T-helper 1 cell treated with Interleukin-12 subunit alpha and Interleukin-12 subunit beta and Interleukin-4 antibody, amounts not matched to agents 30 μg/mL and 1 μg/mL, for 36 hours (primary cell): Measurements from ENCODE around the gene LRRC36.

ENCODE experiments used
- H3K27ac Mint-ChIP-seq: one replicate; pipeline ENCODE4 v1.8.0; 2021; ENCODE audit warnings: mild to moderate bottlenecking, mixed read lengths
- H3K27me3 Mint-ChIP-seq: one replicate; pipeline ENCODE4 v1.8.0; 2021; ENCODE audit warnings: low read depth, mixed read lengths
- H3K36me3 Mint-ChIP-seq: one replicate; pipeline ENCODE4 v1.8.0; 2021; ENCODE audit warnings: low read depth, mixed read lengths
- H3K4me1 Mint-ChIP-seq: one replicate; pipeline ENCODE4 v1.8.0; 2021; ENCODE audit warnings: low read depth, mixed read lengths
- H3K4me3 Mint-ChIP-seq: one replicate; pipeline ENCODE4 v1.8.0; 2021; ENCODE audit warnings: mild to moderate bottlenecking, moderate library complexity, mixed read lengths
- H3K9me3 Mint-ChIP-seq: one replicate; pipeline ENCODE4 v1.8.0; 2021; ENCODE audit warnings: mixed read lengths

Gene LRRC36

GRCh38 chr16:67305216-67306071, 21.2 kb upstream of the LRRC36 start:
- Mint-ChIP-seq H3K27ac (no peak overlapping the region), H3K27me3 (no peaks in the 10 kb centered on the region)

GRCh38 chr16:67310561-67310960, 16.1 kb upstream of the LRRC36 start:
- peaks cover 32% of the 10 kb centered on the region for H3K4me1 Mint-ChIP-seq
- H3K9me3 Mint-ChIP-seq: no peaks in the 10 kb centered on the region
- H3K27ac Mint-ChIP-seq: peak overlapping the region; percentile 90
- H3K27me3 Mint-ChIP-seq: no peaks in the 10 kb centered on the region
- no peak overlapping the region for H3K4me3 Mint-ChIP-seq
- H3K36me3 Mint-ChIP-seq: no peaks in the 10 kb centered on the region

More at GRCh38 chr16:67305216-67306071, 21.2 kb upstream of the LRRC36 start:
- Mint-ChIP-seq H3K4me1 (peaks cover 7% of the 10 kb centered on the region), H3K36me3 (no peaks in the 10 kb centered on the region), H3K4me3 (no peak overlapping the region), H3K9me3 (no peaks in the 10 kb centered on the region)

- H3K4me1 Mint-ChIP-seq: peaks cover 32% of the 10 kb centered on the region
- H3K9me3 Mint-ChIP-seq: no peaks in the 10 kb centered on the region
- no peaks in the 10 kb centered on the region for H3K27me3 Mint-ChIP-seq
- H3K36me3 Mint-ChIP-seq: no peaks in the 10 kb centered on the region
- peak overlapping the region; percentile 90 for H3K27ac Mint-ChIP-seq
- peak overlapping the region; percentile 6 for H3K4me3 Mint-ChIP-seq
Measured at GRCh38 chr16:67311607-67312488, 14.8 kb upstream of the LRRC36 start.

- no peaks in the 10 kb centered on the region for H3K36me3 Mint-ChIP-seq
- peak overlapping the region; percentile 90 for H3K27ac Mint-ChIP-seq
- peak overlapping the region; percentile 35 for H3K4me3 Mint-ChIP-seq
- H3K27me3 Mint-ChIP-seq: no peaks in the 10 kb centered on the region
- peaks cover 32% of the 10 kb centered on the region for H3K4me1 Mint-ChIP-seq
- no peaks in the 10 kb centered on the region for H3K9me3 Mint-ChIP-seq
Measured at GRCh38 chr16:67312719-67313118, 13.9 kb upstream of the LRRC36 start.

GRCh38 chr16:67317853-67318252, 8.8 kb upstream of the LRRC36 start:
- peaks cover 27% of the 10 kb centered on the region for H3K27me3 Mint-ChIP-seq
- no peak overlapping the region for H3K4me3 Mint-ChIP-seq
- H3K4me1 Mint-ChIP-seq: peaks cover 4% of the 10 kb centered on the region
- no peak overlapping the region for H3K27ac Mint-ChIP-seq
- no peaks in the 10 kb centered on the region for H3K36me3 Mint-ChIP-seq
- H3K9me3 Mint-ChIP-seq: no peaks in the 10 kb centered on the region

- no peak overlapping the region for H3K27ac Mint-ChIP-seq
- no peaks in the 10 kb centered on the region for H3K9me3 Mint-ChIP-seq
- H3K36me3 Mint-ChIP-seq: no peaks in the 10 kb centered on the region
- peak overlapping the region; percentile 88 for H3K4me3 Mint-ChIP-seq
- H3K4me1 Mint-ChIP-seq: peaks cover 7% of the 10 kb centered on the region
- peaks cover 60% of the 10 kb centered on the region for H3K27me3 Mint-ChIP-seq
Measured at GRCh38 chr16:67326115-67326471, 522 bp upstream of the LRRC36 start.

- peaks cover 7% of the 10 kb centered on the region for H3K4me1 Mint-ChIP-seq
- H3K27me3 Mint-ChIP-seq: peaks cover 48% of the 10 kb centered on the region
- no peak overlapping the region for H3K27ac Mint-ChIP-seq
- H3K9me3 Mint-ChIP-seq: no peaks in the 10 kb centered on the region
- no peak overlapping the region for H3K4me3 Mint-ChIP-seq
- H3K36me3 Mint-ChIP-seq: no peaks in the 10 kb centered on the region
Measured at GRCh38 chr16:67327743-67328142, 1.1 kb downstream of the LRRC36 start.

GRCh38 chr16:67329901-67330300, 3.3 kb downstream of the LRRC36 start:
- Mint-ChIP-seq H3K27me3 (peaks cover 29% of the 10 kb centered on the region), H3K36me3 (no peaks in the 10 kb centered on the region), H3K4me3 (no peak overlapping the region), H3K27ac (no peak overlapping the region), H3K4me1 (peaks cover 7% of the 10 kb centered on the region), H3K9me3 (no peaks in the 10 kb centered on the region)

GRCh38 chr16:67333315-67333714, 6.7 kb downstream of the LRRC36 start:
- Mint-ChIP-seq H3K36me3 (no peaks in the 10 kb centered on the region), H3K4me1 (no peaks in the 10 kb centered on the region), H3K9me3 (no peaks in the 10 kb centered on the region), H3K27ac (no peak overlapping the region), H3K27me3 (peaks cover 4% of the 10 kb centered on the region), H3K4me3 (no peak overlapping the region)

GRCh38 chr16:67336116-67336515, 9.5 kb downstream of the LRRC36 start:
- Mint-ChIP-seq H3K4me3 (no peak overlapping the region), H3K27ac (no peak overlapping the region), H3K36me3 (no peaks in the 10 kb centered on the region), H3K9me3 (no peaks in the 10 kb centered on the region), H3K27me3 (peaks cover 4% of the 10 kb centered on the region), H3K4me1 (no peaks in the 10 kb centered on the region)

- Mint-ChIP-seq H3K4me1 (no peaks in the 10 kb centered on the region), H3K9me3 (no peaks in the 10 kb centered on the region), H3K4me3 (no peak overlapping the region), H3K27me3 (peaks cover 4% of the 10 kb centered on the region), H3K27ac (no peak overlapping the region), H3K36me3 (no peaks in the 10 kb centered on the region)
Measured at GRCh38 chr16:67336648-67337047, 10.0 kb downstream of the LRRC36 start.

- Mint-ChIP-seq H3K4me1 (no peaks in the 10 kb centered on the region), H3K36me3 (no peaks in the 10 kb centered on the region), H3K27me3 (peaks cover 4% of the 10 kb centered on the region), H3K9me3 (no peaks in the 10 kb centered on the region), H3K27ac (no peak overlapping the region), H3K4me3 (no peak overlapping the region)
Measured at GRCh38 chr16:67339453-67339852, 12.8 kb downstream of the LRRC36 start.

- no peaks in the 10 kb centered on the region for H3K4me1 Mint-ChIP-seq
- no peak overlapping the region for H3K27ac Mint-ChIP-seq
- peaks cover 4% of the 10 kb centered on the region for H3K27me3 Mint-ChIP-seq
- no peaks in the 10 kb centered on the region for H3K36me3 Mint-ChIP-seq
- H3K4me3 Mint-ChIP-seq: no peak overlapping the region
- no peaks in the 10 kb centered on the region for H3K9me3 Mint-ChIP-seq
Measured at GRCh38 chr16:67341250-67341649, 14.6 kb downstream of the LRRC36 start.

- H3K27me3 Mint-ChIP-seq: peaks cover 7% of the 10 kb centered on the region
- H3K4me1 Mint-ChIP-seq: no peaks in the 10 kb centered on the region
- no peak overlapping the region for H3K4me3 Mint-ChIP-seq
- H3K9me3 Mint-ChIP-seq: no peaks in the 10 kb centered on the region
- H3K36me3 Mint-ChIP-seq: no peaks in the 10 kb centered on the region
- H3K27ac Mint-ChIP-seq: no peak overlapping the region
Measured at GRCh38 chr16:67342616-67343015, 16.0 kb downstream of the LRRC36 start.

GRCh38 chr16:67345401-67345800, 18.8 kb downstream of the LRRC36 start:
- peaks cover 7% of the 10 kb centered on the region for H3K27me3 Mint-ChIP-seq
- no peak overlapping the region for H3K4me3 Mint-ChIP-seq
- H3K4me1 Mint-ChIP-seq: no peaks in the 10 kb centered on the region
- no peaks in the 10 kb centered on the region for H3K9me3 Mint-ChIP-seq
- no peak overlapping the region for H3K27ac Mint-ChIP-seq
- no peaks in the 10 kb centered on the region for H3K36me3 Mint-ChIP-seq
